ENCODE results near the gene STAG3. TPM values are rescaled to one million over a fixed set of nuclear protein-coding genes. Genes with fewer than 3 reads are reported as not detected.

STAG3 gene
- total RNA-seq, 3 donors from 2014 or later: 2.4 to 6.4 (median 2.8) TPM

DNA sequence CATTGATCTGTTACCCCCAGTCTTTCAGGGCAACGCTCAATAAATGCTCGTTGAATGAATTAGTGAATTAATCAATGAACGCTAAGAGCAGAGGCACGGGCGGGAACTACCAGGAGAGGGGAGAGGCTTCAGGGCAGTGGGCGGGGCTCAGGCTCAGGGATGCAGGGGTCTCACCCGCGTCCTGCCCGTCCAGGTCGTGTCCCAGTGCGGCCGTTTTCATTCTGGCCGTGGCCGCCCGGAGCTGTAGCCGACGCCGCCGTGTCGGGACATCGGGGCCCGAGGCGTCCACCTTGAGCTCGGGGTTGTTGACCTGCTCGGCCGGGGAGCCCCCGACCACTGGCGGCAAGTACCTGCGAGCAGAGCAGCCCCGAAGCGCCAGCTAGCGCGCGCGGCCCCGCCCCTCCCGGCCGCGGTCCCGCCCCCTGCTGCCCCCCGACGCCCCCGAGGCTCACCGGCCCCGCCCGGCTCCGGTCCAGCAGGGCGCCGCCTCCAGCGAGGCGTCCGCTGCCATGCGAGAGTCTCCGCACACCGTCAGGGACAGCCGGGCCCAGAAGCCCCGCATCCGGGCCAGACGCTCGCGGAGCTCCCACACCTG, 6.5 kb upstream of the STAG3 start:
- peak in 2 of 3 donors; percentile 63 to 67 for DNase-seq

DNA sequence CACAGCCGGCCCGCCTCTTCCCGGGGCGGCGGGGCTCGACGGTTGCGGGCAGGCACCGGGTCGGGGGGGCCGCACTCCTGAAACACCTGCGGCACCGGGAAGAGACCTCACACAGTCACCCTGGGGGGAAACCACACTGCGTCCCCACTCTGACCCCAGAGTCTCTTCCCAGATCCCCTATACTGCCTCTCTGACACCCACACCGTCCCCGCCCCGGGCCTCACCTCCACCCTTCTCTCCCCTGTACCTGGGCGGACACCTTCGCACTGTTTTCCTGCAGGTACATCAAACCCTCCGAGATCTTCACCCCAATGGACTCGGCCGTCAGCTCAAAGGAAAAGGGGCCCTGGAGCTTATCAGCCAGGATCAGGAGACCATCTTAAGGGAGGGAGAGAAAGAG, 5.9 kb upstream of the STAG3 start:
- H3K4me1 ChIP-seq (ENCODE audit: low read depth): peaks cover 21% of the 10 kb centered on the region
- no peak for DNase-seq
- H3K9me3 ChIP-seq: no peaks in the 10 kb centered on the region
- no peak overlapping the region for H3K4me3 ChIP-seq
- H3K36me3 ChIP-seq (ENCODE audit: low read depth): no peaks in the 10 kb centered on the region
- TF ChIP-seq, protein P1, sequence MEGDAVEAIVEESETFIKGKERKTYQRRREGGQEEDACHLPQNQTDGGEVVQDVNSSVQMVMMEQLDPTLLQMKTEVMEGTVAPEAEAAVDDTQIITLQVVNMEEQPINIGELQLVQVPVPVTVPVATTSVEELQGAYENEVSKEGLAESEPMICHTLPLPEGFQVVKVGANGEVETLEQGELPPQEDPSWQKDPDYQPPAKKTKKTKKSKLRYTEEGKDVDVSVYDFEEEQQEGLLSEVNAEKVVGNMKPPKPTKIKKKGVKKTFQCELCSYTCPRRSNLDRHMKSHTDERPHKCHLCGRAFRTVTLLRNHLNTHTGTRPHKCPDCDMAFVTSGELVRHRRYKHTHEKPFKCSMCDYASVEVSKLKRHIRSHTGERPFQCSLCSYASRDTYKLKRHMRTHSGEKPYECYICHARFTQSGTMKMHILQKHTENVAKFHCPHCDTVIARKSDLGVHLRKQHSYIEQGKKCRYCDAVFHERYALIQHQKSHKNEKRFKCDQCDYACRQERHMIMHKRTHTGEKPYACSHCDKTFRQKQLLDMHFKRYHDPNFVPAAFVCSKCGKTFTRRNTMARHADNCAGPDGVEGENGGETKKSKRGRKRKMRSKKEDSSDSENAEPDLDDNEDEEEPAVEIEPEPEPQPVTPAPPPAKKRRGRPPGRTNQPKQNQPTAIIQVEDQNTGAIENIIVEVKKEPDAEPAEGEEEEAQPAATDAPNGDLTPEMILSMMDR (IDR thresholded peaks at IDR 0.05): no peak
- peak; percentile 2 for ATAC-seq
- intact Hi-C loops (cut with DNase I, micrococcal nuclease): no loop called here

More for the DNA sequence above, 6.5 kb upstream of the STAG3 start:
- Histone ChIP-seq H3K4me1 (ENCODE audit: low read depth) (peaks cover 21% of the 10 kb centered on the region), H3K9me3 (no peaks in the 10 kb centered on the region), H3K4me3 (no peak overlapping the region), H3K36me3 (ENCODE audit: low read depth) (no peaks in the 10 kb centered on the region)
- intact Hi-C loops (cut with DNase I, micrococcal nuclease): no loop called here
- ATAC-seq: peak; percentile 43
- TF ChIP-seq, protein P1 (IDR thresholded peaks at IDR 0.05): no peak

GRCh38 chr7:100173806-100174495, 3.8 kb upstream of the STAG3 start:
- Histone ChIP-seq H3K36me3 (ENCODE audit: low read depth) (no peaks in the 10 kb centered on the region), H3K4me1 (ENCODE audit: low read depth) (peaks cover 9% of the 10 kb centered on the region), H3K4me3 (no peak overlapping the region), H3K9me3 (no peaks in the 10 kb centered on the region)
- peak in 1 of 3 donors; percentile 49 for DNase-seq
- no peak for ATAC-seq
- TF ChIP-seq, protein P1 (IDR thresholded peaks at IDR 0.05): no peak
- intact Hi-C loops (cut with DNase I, micrococcal nuclease): no loop called here

DNA sequence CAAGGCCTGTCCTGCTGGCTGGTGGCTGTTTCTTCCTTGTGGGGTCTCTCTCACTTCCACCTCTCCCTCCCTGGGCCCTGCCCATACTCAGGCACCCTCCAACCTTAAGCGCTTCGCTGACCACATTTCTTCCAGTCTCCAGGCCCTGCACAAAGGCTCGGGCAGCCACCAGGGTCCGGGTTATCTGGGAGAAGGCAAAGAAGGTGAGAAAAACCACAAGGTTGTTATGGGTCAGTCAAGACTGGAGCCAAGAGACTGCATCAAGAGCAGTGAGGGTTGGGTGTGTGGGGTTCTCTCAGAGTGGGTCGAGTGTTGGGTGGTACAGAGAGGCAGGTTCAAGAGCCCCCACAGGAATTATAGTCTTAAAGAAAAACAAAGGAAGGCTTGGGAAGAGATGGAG, 3.1 kb upstream of the STAG3 start:
- intact Hi-C loops (cut with DNase I, micrococcal nuclease): no loop called here

GRCh38 chr7:100175296-100175935, 2.3 kb upstream of the STAG3 start:
- Histone ChIP-seq H3K4me1 (ENCODE audit: low read depth) (peaks cover 3% of the 10 kb centered on the region), H3K4me3 (no peak overlapping the region), H3K9me3 (no peaks in the 10 kb centered on the region), H3K36me3 (ENCODE audit: low read depth) (no peaks in the 10 kb centered on the region)
- ATAC-seq: no peak
- TF ChIP-seq, protein P1 (IDR thresholded peaks at IDR 0.05): no peak
- intact Hi-C loops (cut with DNase I, micrococcal nuclease): no loop called here
- DNase-seq: peak in 1 of 3 donors; percentile 49

More for the DNA sequence above, 3.1 kb upstream of the STAG3 start:
- TF ChIP-seq, protein P1 (IDR thresholded peaks at IDR 0.05): no peak
- Histone ChIP-seq H3K9me3 (no peaks in the 10 kb centered on the region), H3K36me3 (ENCODE audit: low read depth) (no peaks in the 10 kb centered on the region), H3K4me3 (no peak overlapping the region), H3K4me1 (ENCODE audit: low read depth) (peaks cover 3% of the 10 kb centered on the region)
- ATAC-seq (no peak), DNase-seq (peak in 1 of 3 donors; percentile 22)

Data from mucosa of descending colon (tissue), 3 donors.